GOT3 (cell line): ENCODE data around the gene STARD7.

Source experiments
- DNase-seq: peaks from one replicate; lab custom pipeline; 2025; ENCODE audit warnings: mixed read lengths; lab: John Stamatoyannopoulos, UW

Gene STARD7

GRCh38 chr2:96135621-96136020 lies 73.0 kb downstream of the STARD7 start:
- no peak for DNase-seq

- DNase-seq, result no peak
These were observed 73.5 kb downstream of the STARD7 start for GRCh38 chr2:96135171-96135570.
